Measurements from ENCODE around the gene LOXHD1.

Gene LOXHD1

GRCh38 chr18:46484971-46485370, 172.0 kb downstream of the LOXHD1 start:
- Mint-ChIP-seq H3K27ac (no peak overlapping the region), H3K4me1 (ENCODE audit: low read depth) (no peaks in the 10 kb centered on the region), H3K4me3 (no peak overlapping the region), H3K36me3 (ENCODE audit: low read depth) (no peaks in the 10 kb centered on the region), H3K27me3 (ENCODE audit: low read depth) (peaks cover 13% of the 10 kb centered on the region), H3K9me3 (no peaks in the 10 kb centered on the region)

- Mint-ChIP-seq H3K36me3 (ENCODE audit: low read depth) (no peaks in the 10 kb centered on the region), H3K27me3 (ENCODE audit: low read depth) (peaks cover 16% of the 10 kb centered on the region), H3K9me3 (no peaks in the 10 kb centered on the region), H3K4me1 (ENCODE audit: low read depth) (no peaks in the 10 kb centered on the region), H3K27ac (no peak overlapping the region), H3K4me3 (no peak overlapping the region)
Observed at GRCh38 chr18:46482831-46483230, 174.2 kb downstream of the LOXHD1 start.

GRCh38 chr18:46481847-46482245, 175.2 kb downstream of the LOXHD1 start:
- Mint-ChIP-seq H3K9me3 (no peaks in the 10 kb centered on the region), H3K27ac (no peak overlapping the region), H3K4me3 (no peak overlapping the region), H3K36me3 (ENCODE audit: low read depth) (no peaks in the 10 kb centered on the region), H3K4me1 (ENCODE audit: low read depth) (no peaks in the 10 kb centered on the region), H3K27me3 (ENCODE audit: low read depth) (peaks cover 16% of the 10 kb centered on the region)

GRCh38 chr18:46481048-46481846, 175.8 kb downstream of the LOXHD1 start:
- Mint-ChIP-seq H3K9me3 (no peaks in the 10 kb centered on the region), H3K27me3 (ENCODE audit: low read depth) (peaks cover 16% of the 10 kb centered on the region), H3K4me1 (ENCODE audit: low read depth) (no peaks in the 10 kb centered on the region), H3K4me3 (no peak overlapping the region), H3K27ac (no peak overlapping the region), H3K36me3 (ENCODE audit: low read depth) (no peaks in the 10 kb centered on the region)

- Mint-ChIP-seq H3K36me3 (ENCODE audit: low read depth) (no peaks in the 10 kb centered on the region), H3K4me3 (no peak overlapping the region), H3K27ac (no peak overlapping the region), H3K4me1 (ENCODE audit: low read depth) (peaks cover 4% of the 10 kb centered on the region), H3K9me3 (no peaks in the 10 kb centered on the region), H3K27me3 (ENCODE audit: low read depth) (peaks cover 16% of the 10 kb centered on the region)
Observed at GRCh38 chr18:46480226-46480625, 176.8 kb downstream of the LOXHD1 start.

GRCh38 chr18:46478796-46479195, 178.2 kb downstream of the LOXHD1 start:
- Mint-ChIP-seq H3K27me3 (ENCODE audit: low read depth) (peaks cover 7% of the 10 kb centered on the region), H3K4me3 (no peak overlapping the region), H3K9me3 (no peaks in the 10 kb centered on the region), H3K4me1 (ENCODE audit: low read depth) (peaks cover 10% of the 10 kb centered on the region), H3K27ac (no peak overlapping the region), H3K36me3 (ENCODE audit: low read depth) (no peaks in the 10 kb centered on the region)

GRCh38 chr18:46477425-46478011, 179.5 kb downstream of the LOXHD1 start:
- Mint-ChIP-seq H3K9me3 (no peaks in the 10 kb centered on the region), H3K27me3 (ENCODE audit: low read depth) (peaks cover 3% of the 10 kb centered on the region), H3K4me3 (no peak overlapping the region), H3K4me1 (ENCODE audit: low read depth) (peaks cover 10% of the 10 kb centered on the region), H3K27ac (no peak overlapping the region), H3K36me3 (ENCODE audit: low read depth) (no peaks in the 10 kb centered on the region)

- Mint-ChIP-seq H3K9me3 (no peaks in the 10 kb centered on the region), H3K4me1 (ENCODE audit: low read depth) (peaks cover 10% of the 10 kb centered on the region), H3K27ac (no peak overlapping the region), H3K27me3 (ENCODE audit: low read depth) (peaks cover 12% of the 10 kb centered on the region), H3K4me3 (no peak overlapping the region), H3K36me3 (ENCODE audit: low read depth) (no peaks in the 10 kb centered on the region)
Observed at GRCh38 chr18:46475390-46475752, 181.6 kb downstream of the LOXHD1 start.

GRCh38 chr18:46474487-46475389, 182.3 kb downstream of the LOXHD1 start:
- H3K4me1 Mint-ChIP-seq (ENCODE audit: low read depth), result peaks cover 10% of the 10 kb centered on the region
- H3K36me3 Mint-ChIP-seq (ENCODE audit: low read depth), result no peaks in the 10 kb centered on the region
- H3K9me3 Mint-ChIP-seq, result no peaks in the 10 kb centered on the region
- no peak overlapping the region for H3K27ac Mint-ChIP-seq
- peaks cover 14% of the 10 kb centered on the region for H3K27me3 Mint-ChIP-seq (ENCODE audit: low read depth)
- H3K4me3 Mint-ChIP-seq, result no peak overlapping the region

GRCh38 chr18:46471809-46472498, 185.1 kb downstream of the LOXHD1 start:
- no peaks in the 10 kb centered on the region for H3K9me3 Mint-ChIP-seq
- H3K27ac Mint-ChIP-seq, result no peak overlapping the region
- H3K4me1 Mint-ChIP-seq (ENCODE audit: low read depth), result peaks cover 10% of the 10 kb centered on the region
- H3K27me3 Mint-ChIP-seq (ENCODE audit: low read depth), result peaks cover 15% of the 10 kb centered on the region
- no peaks in the 10 kb centered on the region for H3K36me3 Mint-ChIP-seq (ENCODE audit: low read depth)
- no peak overlapping the region for H3K4me3 Mint-ChIP-seq

GRCh38 chr18:46470714-46471113, 186.3 kb downstream of the LOXHD1 start:
- Mint-ChIP-seq H3K4me1 (ENCODE audit: low read depth) (peaks cover 10% of the 10 kb centered on the region), H3K27me3 (ENCODE audit: low read depth) (peaks cover 19% of the 10 kb centered on the region)

GRCh38 chr18:46469186-46469915, 187.7 kb downstream of the LOXHD1 start:
- Mint-ChIP-seq H3K27ac (no peak overlapping the region), H3K9me3 (no peaks in the 10 kb centered on the region), H3K27me3 (ENCODE audit: low read depth) (peaks cover 25% of the 10 kb centered on the region), H3K4me3 (no peak overlapping the region), H3K36me3 (ENCODE audit: low read depth) (no peaks in the 10 kb centered on the region), H3K4me1 (ENCODE audit: low read depth) (no peaks in the 10 kb centered on the region)

More at GRCh38 chr18:46470714-46471113, 186.3 kb downstream of the LOXHD1 start:
- no peaks in the 10 kb centered on the region for H3K9me3 Mint-ChIP-seq
- H3K36me3 Mint-ChIP-seq (ENCODE audit: low read depth), result no peaks in the 10 kb centered on the region
- H3K4me3 Mint-ChIP-seq, result no peak overlapping the region
- no peak overlapping the region for H3K27ac Mint-ChIP-seq

GRCh38 chr18:46468426-46469180, 188.4 kb downstream of the LOXHD1 start:
- no peaks in the 10 kb centered on the region for H3K36me3 Mint-ChIP-seq (ENCODE audit: low read depth)
- H3K27ac Mint-ChIP-seq, result no peak overlapping the region
- no peaks in the 10 kb centered on the region for H3K9me3 Mint-ChIP-seq
- H3K4me1 Mint-ChIP-seq (ENCODE audit: low read depth), result no peaks in the 10 kb centered on the region
- no peak overlapping the region for H3K4me3 Mint-ChIP-seq
- peaks cover 25% of the 10 kb centered on the region for H3K27me3 Mint-ChIP-seq (ENCODE audit: low read depth)

Measured in T-helper 1 cell treated with Interleukin-12 subunit alpha and Interleukin-12 subunit beta and Interleukin-4 antibody, amounts not matched to agents 30 μg/mL and 1 μg/mL, for 36 hours (primary cell).